Fibroblast of lung (primary cell): ENCODE measurements around the gene UBAP1. TPM values are rescaled to one million over a fixed set of nuclear protein-coding genes. Genes with fewer than 3 reads are reported as not detected.

ENCODE experiments used
- DNase-seq, 2 donors: peaks; one replicate each; pipeline versions ENCODE4 v3.0.0 to v3.0.0-alpha.2; 2010; ENCODE audit warnings: low read depth in 2 of 2
- H2AFZ ChIP-seq: 2 replicates; pipeline ENCODE4 v1.5.1; 2012; ENCODE audit warnings: low read length, control low read depth, inconsistent platforms
- H3K27ac ChIP-seq: 2 replicates; pipeline ENCODE4 v1.5.1; 2011; ENCODE audit warnings: low read length, control low read depth; ENCODE audit not compliant: insufficient read depth
- H3K27me3 ChIP-seq: 2 replicates; pipeline ENCODE4 v1.5.1; 2011; ENCODE audit warnings: mild to moderate bottlenecking, low read length; ENCODE audit not compliant: control insufficient read depth, insufficient read depth
- H3K36me3 ChIP-seq: 2 replicates; pipeline ENCODE4 v1.5.1; 2011; ENCODE audit warnings: low read length; ENCODE audit not compliant: control insufficient read depth, insufficient read depth
- H3K4me1 ChIP-seq: 2 replicates; pipeline ENCODE4 v1.5.1; 2011; ENCODE audit warnings: low read length; ENCODE audit not compliant: control insufficient read depth, insufficient read depth; ENCODE audit errors: extremely low read depth
- H3K4me2 ChIP-seq: 2 replicates; pipeline ENCODE4 v1.5.1; 2011; ENCODE audit warnings: low read length, control low read depth; ENCODE audit not compliant: insufficient read depth; ENCODE audit errors: extremely low read depth
- H3K4me3 ChIP-seq, 4 experiments: fragments of 200-600 bp in 1 of 4; sonication (generic) in 1 of 4; replicated peaks in 1 of 4; 2 replicates each; pipeline ENCODE4 v1.5.1; 2011 to 2016; ENCODE audit warnings: low read length in 4 of 4, low read depth in 3 of 4, mild to moderate bottlenecking in 3 of 4, control low read depth in 2 of 4, inconsistent platforms in 1 of 4, mixed read lengths in 1 of 4; ENCODE audit not compliant: insufficient read depth in 1 of 4; ENCODE audit errors: control extremely low read depth in 1 of 4
- H3K79me2 ChIP-seq: 2 replicates; pipeline ENCODE4 v1.5.1; 2012; ENCODE audit warnings: mild to moderate bottlenecking, low read length, inconsistent platforms; ENCODE audit not compliant: control insufficient read depth, insufficient read depth
- H3K9ac ChIP-seq: 2 replicates; pipeline ENCODE4 v1.5.1; 2011; ENCODE audit warnings: mild to moderate bottlenecking, low read length, control low read depth; ENCODE audit not compliant: insufficient read depth
- H3K9me3 ChIP-seq: 2 replicates; pipeline ENCODE4 v1.5.1; 2012; ENCODE audit warnings: low read depth, low read length; ENCODE audit not compliant: control insufficient read depth, insufficient read depth
- H4K20me1 ChIP-seq: 2 replicates; pipeline ENCODE4 v1.5.1; 2011; ENCODE audit warnings: low read length; ENCODE audit not compliant: control insufficient read depth, insufficient read depth; ENCODE audit errors: extremely low read depth
- CTCF ChIP-seq, 2 donors: IDR thresholded peaks in 1 of 2; conservative IDR thresholded peaks in 1 of 2; 1 replicate in 1 of 2; 2 replicates in 1 of 2; pipeline ENCODE4 v1.5.1; 2011 to 2012; ENCODE audit warnings: low read length in 2 of 2, control low read depth in 1 of 2, inconsistent platforms in 1 of 2, low read depth in 1 of 2, mild to moderate bottlenecking in 1 of 2
- EZH2 ChIP-seq: IDR thresholded peaks from 2 replicates; pipeline ENCODE4 v1.5.1; 2012; ENCODE audit warnings: low read length, control low read depth, mild to moderate bottlenecking; ENCODE audit errors: missing control alignments
- polyA plus RNA-seq, 2 donors: library from polyadenylated mRNA; depleted of rRNA in 1 of 2; stranded (reverse) in 1 of 2; unstranded in 1 of 2; fragments of >200 nt; gene quantifications; 2 replicates each; pipeline ENCODE4 v1.2.1, GENCODE V29; 2011 to 2012; ENCODE audit warnings: missing spikeins in 1 of 2
- total RNA-seq: library from RNA; depleted of rRNA; stranded (reverse); fragments of >200 nt; gene quantifications from 2 replicates; pipeline ENCODE4 v1.2.1, GENCODE V29; 2014

Gene UBAP1
- total and polyA plus RNA-seq, 2 donors (not counting 1 experiment from before 2014, with no cell fraction given), result 41.6 to 58.1 TPM

- no peaks in the 10 kb centered on the region for H3K4me1 ChIP-seq
- H3K79me2 ChIP-seq, result no peaks in the 10 kb centered on the region
- no peaks in the 10 kb centered on the region for H3K9me3 ChIP-seq
- H4K20me1 ChIP-seq, result no peaks in the 10 kb centered on the region
- H3K36me3 ChIP-seq, result no peaks in the 10 kb centered on the region
- no peak overlapping the region for H3K27ac ChIP-seq
- no peak overlapping the region for H3K4me3 ChIP-seq
- no peak for TF ChIP-seq CTCF (conservative IDR thresholded peaks at IDR 0.05 in 1 of 2, IDR thresholded peaks at IDR 0.05 in 1 of 2; ENCODE audit: low read depth in 1 of 2, low read length in 2 of 2)
- H3K9ac ChIP-seq, result no peak overlapping the region
- DNase-seq, result no peak
- no peak overlapping the region for H3K4me2 ChIP-seq
- H2AFZ ChIP-seq, result no peak overlapping the region
- H3K27me3 ChIP-seq, result no peaks in the 10 kb centered on the region
Observed at GRCh38 chr9:34275811-34276210, 97.0 kb downstream of the UBAP1 start.

DNA sequence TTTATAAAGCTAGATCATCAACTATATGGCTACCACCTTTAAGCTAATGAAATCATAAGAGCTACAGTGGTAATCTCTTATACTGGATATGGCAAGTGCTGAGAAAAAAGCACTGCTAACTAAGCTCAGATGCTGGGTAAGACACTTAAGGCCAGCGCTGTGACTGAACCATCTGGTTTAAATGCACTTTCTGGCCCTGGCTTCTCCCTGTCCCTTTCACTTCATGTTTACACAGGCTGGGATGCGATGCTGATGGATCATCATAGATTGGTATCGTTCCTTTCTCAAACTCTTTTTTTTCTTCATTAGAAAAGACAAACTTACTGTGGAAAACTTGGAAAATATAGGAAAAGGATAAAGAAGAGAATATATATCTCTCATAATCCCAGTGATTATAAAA, 97.9 kb downstream of the UBAP1 start:
- Histone ChIP-seq H3K36me3 (no peaks in the 10 kb centered on the region), H3K9ac (no peak overlapping the region), H3K79me2 (no peaks in the 10 kb centered on the region), H3K27me3 (no peaks in the 10 kb centered on the region), H2AFZ (no peak overlapping the region), H3K9me3 (no peaks in the 10 kb centered on the region), H3K4me2 (no peak overlapping the region), H3K4me1 (no peaks in the 10 kb centered on the region), H3K4me3 (no peak overlapping the region), H3K27ac (no peak overlapping the region), H4K20me1 (no peaks in the 10 kb centered on the region)
- TF ChIP-seq EZH2 (no peak), CTCF (conservative IDR thresholded peaks at IDR 0.05 in 1 of 2, IDR thresholded peaks at IDR 0.05 in 1 of 2; ENCODE audit: low read depth in 1 of 2, low read length in 2 of 2) (no peak)
- no peak for DNase-seq

GRCh38 chr9:34279411-34279810, 100.6 kb downstream of the UBAP1 start:
- no peaks in the 10 kb centered on the region for H3K4me1 ChIP-seq
- TF ChIP-seq EZH2 (no peak), CTCF (conservative IDR thresholded peaks at IDR 0.05 in 1 of 2, IDR thresholded peaks at IDR 0.05 in 1 of 2; ENCODE audit: low read depth in 1 of 2, low read length in 2 of 2) (no peak)
- no peak overlapping the region for H3K4me2 ChIP-seq
- no peaks in the 10 kb centered on the region for H3K36me3 ChIP-seq
- no peaks in the 10 kb centered on the region for H3K9me3 ChIP-seq
- no peak overlapping the region for H3K9ac ChIP-seq
- H4K20me1 ChIP-seq, result no peaks in the 10 kb centered on the region
- no peak for DNase-seq
- no peaks in the 10 kb centered on the region for H3K79me2 ChIP-seq
- no peak overlapping the region for H3K4me3 ChIP-seq
- H3K27me3 ChIP-seq, result no peaks in the 10 kb centered on the region
- no peak overlapping the region for H3K27ac ChIP-seq
- no peak overlapping the region for H2AFZ ChIP-seq
